Erythroblast (primary cell): Measurements from ENCODE around the gene MRNIP.

Experiments
- DNase-seq, 2 experiments: peaks; one replicate each; lab custom pipeline; 2025; lab: John Stamatoyannopoulos, UW
- GATA1 ChIP-seq: IDR thresholded peaks from 2 replicates; pipeline ENCODE4 v1.6.1; 2011; ENCODE audit warnings: low read depth, mild to moderate bottlenecking, control low read depth, low read length, moderate library complexity
- POLR2A ChIP-seq: IDR thresholded peaks from 2 replicates; pipeline ENCODE4 v1.6.1; 2011; ENCODE audit warnings: mild to moderate bottlenecking, low read length

The MRNIP gene

DNA sequence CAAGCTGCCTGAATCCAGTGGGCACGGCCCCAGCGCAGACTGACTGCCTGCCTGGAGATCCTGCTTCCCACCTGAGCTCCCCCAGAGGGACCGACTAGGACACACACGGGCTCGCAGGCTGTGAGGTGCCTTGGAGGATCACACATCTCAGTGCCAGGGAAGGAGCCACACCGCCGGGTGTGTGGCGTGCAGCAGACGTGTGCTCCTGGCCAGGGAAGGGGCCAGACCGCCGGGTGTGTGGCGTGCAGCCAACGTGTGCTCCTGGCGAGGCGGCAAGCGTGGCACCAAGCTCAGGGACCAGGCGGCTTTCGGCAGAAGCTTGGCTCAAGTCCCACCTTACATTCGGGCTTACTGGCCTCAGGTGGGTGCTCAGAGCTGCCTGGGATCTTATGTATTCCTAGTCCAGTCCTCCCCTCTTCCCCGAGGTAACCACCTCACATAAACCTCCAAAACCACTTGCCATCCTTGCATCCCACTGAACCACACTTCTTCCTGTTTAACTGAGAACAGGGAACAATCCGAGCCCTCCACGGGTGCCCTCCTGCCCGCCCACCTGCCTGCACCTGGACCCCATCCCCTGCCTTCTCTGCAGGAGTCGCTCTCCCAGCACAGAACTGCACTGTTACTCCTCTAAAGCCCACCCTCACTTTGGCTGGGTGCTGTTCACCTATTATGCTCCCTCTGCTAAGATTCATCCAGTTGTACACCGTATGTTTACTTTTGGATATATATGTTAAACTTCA lies 22.4 kb upstream of the MRNIP start:
- no peak for TF ChIP-seq POLR2A
- no peak for TF ChIP-seq GATA1
- DNase-seq: no peak

DNA sequence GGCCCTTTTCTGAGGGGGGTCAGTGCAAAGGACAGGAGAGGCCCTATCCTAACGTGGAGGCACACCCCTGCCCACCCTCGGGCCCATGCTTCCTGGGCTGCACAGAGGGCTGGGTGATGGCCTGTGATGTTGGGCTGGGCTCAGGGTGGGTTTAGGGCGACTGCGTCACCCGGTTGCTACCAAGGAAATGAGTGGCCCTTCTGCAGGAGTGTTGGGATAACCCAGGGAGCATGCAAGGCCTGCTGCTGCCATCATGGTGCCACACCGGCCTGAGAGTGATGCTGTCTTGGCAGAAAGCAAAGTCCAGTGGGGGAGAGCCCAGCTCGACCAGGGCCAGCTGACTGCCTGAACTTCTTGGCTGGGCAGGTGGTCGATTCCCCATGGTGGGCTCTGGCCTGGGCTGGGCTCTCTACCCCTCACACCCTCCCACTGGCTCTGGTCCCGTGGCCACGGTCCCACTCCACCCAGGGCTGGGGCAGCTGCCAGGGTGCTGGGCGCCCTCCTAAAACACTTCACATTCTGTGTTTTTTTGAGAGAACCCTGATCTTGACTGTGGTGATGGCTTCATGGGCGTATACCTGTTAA lies 21.5 kb upstream of the MRNIP start:
- TF ChIP-seq GATA1 (no peak), POLR2A (no peak)

DNA sequence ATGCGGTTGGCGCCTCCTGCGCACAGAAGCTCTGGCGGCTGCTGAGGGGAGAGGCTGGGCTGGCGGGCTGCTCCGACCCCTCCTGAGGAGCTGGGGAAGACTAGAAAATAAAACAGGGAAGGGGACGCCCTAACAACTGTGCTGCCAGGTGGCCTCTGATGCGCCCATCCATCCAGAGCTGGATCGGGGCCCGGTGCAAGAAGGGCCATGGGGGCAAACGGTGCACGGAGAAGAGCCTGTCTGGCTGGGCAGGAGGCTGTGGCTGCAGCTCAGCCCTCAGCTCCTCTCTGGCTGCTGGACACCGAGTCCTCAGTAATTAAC lies 21.0 kb upstream of the MRNIP start:
- TF ChIP-seq GATA1: no peak
- no peak for TF ChIP-seq POLR2A
- DNase-seq: no peak

More for the DNA sequence above, 21.5 kb upstream of the MRNIP start:
- DNase-seq: no peak

DNA sequence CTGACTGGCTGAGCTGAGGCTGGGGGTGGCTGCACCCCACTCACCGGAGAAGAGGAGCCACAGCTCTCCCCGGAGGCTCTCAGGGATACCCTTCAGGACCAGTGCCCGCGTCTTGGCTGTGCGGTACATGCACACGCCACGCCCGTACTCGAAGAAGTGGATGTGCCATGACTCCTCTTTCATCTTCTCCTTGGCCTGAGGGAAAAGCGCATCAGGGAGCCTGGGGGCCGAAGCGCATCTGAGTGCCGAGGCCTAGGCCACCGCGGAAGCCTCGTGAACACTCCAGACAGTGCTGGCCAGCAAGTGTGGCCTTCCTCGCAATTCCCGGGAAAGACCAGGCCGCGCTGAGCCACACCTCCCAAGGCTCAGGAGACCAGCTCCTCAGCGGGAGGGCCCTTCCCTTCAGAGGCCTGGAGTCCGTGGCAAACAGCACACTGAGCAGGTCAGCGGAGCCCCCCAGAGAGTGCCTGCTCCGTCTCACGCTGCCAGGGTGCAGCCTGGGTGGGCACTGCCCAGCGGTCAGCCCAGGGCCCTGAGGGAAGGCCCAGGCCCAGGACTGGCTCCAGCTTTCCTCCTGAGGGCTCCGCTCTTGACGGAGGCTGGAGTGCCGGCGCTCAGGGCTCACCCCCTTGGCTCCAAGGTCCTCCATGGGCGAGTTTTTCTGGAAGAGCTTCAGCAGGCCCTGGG lies 20.5 kb upstream of the MRNIP start:
- TF ChIP-seq POLR2A (no peak), GATA1 (no peak)
- no peak for DNase-seq

DNA sequence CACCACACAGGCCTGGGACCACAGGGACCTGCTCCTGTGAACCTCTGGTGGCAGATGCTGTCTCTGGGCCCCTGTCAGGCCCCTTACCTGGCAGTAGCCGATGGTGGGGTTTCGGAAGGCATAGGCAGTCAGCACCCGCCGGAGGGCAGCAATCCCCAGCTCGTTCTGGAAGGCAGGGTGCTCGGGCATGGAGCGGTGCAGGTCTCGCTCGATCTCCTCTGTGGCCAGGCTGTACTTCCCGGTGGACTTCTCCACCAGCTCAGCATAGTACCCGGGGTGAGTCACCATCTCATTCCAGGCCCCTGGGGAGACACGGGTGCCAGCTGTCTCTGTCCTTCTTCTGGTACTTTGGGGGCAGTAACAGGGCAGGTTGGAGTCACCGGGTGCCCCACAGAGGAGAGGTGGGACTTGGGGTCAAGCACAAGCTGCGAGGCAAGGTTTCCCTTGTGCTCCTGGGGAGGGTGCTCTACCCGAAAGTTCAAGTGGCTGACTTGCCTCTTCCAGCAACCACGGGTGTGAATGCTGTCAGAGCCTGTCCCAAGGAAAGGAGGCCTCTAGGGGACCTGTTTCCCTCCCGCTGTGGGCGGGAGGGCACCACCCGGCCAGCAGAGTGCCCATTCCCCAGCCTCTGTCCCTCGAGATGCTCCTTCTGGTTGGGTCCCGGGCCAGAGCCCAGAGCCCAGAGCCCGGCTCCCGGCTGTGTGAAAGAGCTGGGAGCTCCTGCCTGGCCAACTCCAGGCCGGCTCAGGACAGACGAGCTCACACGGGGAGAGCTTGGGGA lies 19.8 kb upstream of the MRNIP start:
- TF ChIP-seq GATA1 (no peak), POLR2A (no peak)
- DNase-seq: no peak

DNA sequence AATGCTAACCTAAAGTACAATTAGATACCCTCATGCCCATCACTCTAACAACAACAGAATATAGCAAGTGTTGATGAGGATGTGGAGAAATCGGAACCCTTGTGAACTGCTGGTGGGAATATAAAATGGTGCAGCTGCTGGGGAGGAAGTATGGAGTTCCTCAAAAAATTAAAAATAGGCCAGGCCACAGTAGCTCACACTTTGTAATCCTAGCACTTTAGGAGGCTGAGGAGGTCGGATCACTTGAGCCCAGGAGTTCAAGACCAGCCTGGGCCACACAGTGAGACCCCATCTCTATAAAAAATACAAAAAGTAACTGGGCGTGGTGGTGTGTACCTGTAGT lies 18.0 kb upstream of the MRNIP start:
- no peak for DNase-seq
- no peak for TF ChIP-seq POLR2A

DNA sequence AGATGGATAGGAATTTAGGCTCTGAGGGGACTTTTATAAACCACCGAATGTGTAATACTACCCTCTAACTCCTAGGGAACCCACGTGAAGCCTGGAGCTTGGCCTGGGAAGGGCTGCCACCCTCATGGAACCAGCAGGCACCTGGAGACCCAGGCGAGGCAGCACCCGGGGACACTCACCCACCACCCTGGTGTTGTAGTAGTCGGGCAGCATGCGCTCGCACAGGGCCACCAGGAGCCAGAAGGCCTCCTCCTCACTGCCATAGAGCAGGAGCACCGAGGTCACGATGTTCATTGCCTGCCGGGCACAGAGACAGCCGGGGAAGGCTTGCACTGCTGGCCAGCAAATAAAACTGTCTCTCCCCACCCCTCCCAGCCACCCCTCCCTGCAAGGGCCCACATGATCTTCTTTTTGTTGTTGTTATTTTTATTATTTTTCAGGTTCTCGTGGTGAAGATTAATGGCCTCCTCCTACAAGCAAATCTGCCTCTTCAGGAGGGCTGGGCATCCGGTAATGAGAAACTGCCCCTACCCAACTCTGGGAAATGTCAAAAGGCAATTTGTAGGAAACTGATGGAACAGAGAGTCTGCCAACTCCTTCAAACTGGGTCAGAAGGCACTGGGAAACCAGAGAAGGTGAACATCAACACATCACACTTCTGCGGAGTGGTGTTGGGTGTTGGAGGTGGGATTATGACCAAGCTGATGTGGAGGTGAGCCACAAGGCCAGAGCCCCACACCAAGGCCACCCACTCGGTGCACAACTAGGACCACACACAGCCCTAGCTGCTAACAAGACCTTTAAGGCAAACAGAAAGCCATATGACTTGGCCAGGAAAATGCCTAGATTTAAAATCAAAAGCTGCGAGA lies 17.4 kb upstream of the MRNIP start:
- no peak for DNase-seq

DNA sequence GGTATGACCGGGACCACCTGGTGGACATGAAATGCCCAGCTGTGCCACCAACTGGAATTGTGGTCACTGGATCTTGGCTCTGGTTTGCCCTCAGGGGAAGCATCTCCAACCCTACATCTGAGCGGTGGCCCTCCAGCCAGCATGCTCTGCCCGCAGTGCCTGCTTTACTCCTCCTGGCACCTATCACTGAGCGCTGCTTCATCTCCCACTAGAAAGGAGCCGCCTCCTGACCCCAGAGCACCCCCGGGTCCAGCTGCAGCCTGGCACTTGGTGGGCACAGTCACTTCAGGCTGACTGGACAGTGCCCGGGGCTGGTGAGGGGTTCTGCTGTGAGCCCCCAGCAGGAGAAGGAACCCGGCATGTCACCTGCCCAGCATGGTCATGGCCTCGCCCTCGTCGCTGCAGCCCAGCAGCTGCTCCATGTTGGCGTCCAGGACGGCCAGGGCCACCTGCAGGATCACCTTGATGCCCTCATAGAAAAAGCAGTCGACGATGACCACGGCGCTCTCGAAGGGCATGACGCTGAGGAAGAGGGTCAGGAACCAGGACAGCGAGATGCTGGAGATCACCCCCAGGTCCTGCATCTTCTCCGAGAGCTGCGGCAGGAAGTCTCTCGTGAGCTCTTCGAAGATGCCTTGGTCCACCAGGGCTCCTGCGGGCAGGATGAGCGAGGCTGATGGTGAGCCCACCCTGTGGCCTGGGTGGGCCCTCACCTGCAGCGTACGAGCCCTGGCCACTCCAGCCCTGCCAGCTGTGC lies 16.1 kb upstream of the MRNIP start:
- no peak for TF ChIP-seq GATA1
- TF ChIP-seq POLR2A: no peak
- no peak for DNase-seq

More for the DNA sequence above, 17.4 kb upstream of the MRNIP start:
- TF ChIP-seq POLR2A (no peak), GATA1 (no peak)

DNA sequence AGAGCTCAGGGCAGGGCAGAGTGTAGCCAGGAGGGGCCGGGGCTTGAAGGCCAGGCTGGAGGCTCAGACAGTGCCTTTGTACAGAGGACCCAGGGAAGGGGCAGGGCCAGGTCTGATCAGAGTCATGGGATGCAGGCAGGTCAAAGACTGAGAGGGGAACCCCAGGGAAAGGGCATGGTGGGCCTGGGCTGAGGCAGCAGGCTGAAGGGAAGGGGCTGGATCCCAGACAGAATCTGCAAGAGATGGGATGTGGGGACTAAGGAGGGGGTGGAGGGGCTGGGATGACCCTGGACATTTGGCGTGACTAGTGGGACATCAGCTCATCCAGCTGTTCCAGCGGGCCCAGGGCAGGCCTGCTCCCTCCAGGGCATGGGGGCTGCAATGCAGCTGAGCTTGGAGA lies 15.5 kb upstream of the MRNIP start:
- no peak for TF ChIP-seq POLR2A
- TF ChIP-seq GATA1: no peak
- DNase-seq: no peak

DNA sequence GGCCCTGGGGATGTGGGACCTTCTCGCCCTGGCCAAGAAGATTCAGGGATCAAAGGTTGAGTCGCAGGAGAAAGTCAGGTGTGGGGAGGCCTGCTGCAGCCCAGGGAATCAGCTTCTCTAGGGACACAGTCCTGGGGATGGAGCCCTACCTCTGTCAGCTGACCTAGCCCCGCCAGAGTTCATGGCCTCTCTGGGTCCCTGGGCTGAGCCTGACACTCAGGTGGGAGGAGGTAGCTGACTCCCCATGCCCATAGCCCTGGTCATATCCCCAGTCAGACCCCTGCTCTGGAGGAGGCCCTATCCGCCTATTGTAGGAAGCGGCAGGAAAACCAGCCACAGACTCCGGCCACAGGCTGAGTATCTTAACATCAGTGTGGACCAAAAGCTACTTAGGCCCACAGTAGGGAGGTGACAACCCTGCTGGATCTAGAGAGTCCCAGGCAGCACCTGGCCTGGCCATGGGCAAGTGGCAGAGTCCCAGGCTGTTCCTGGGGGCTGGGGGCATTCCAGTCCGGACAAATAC lies 15.0 kb upstream of the MRNIP start:
- no peak for TF ChIP-seq POLR2A
- no peak for TF ChIP-seq GATA1
- no peak for DNase-seq

DNA sequence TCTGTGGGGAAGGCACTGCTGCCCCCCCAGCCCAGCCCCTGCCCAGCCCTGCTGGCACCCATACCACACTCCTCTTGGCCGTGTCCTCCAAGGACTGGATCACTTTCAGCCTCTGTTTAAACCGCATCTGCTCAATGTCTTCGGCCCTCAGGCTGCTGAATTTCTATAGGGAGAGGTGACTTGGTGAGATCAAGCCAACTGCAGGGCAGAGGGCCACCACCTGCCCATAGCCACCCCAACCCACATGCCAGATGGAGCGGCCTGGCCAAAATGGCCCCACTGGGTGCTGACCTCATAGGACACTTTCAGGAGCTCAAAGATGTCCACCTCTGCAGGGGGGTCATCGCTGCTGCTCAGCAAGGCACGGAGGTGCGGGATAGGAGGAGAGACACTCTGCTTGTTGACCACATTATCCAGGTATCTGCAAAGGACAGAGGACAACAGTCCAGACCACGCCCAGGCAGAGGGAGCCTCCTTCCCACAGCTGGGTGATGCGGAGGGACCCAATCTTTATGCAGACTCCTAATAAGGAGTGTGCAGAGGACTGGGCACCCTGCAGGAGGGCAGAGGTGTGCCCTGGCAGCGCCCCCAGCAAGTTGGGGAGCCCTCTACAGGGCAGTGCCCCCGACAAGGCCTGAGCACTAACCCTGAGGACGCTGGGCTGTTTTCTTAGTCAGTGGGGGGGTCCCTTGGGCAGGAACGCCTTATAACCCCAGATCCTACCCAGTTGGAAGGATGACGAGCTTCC lies 14.4 kb upstream of the MRNIP start:
- TF ChIP-seq POLR2A (no peak), GATA1 (no peak)
- DNase-seq: no peak
